ENCODE data around the gene FBH1.

DNA sequence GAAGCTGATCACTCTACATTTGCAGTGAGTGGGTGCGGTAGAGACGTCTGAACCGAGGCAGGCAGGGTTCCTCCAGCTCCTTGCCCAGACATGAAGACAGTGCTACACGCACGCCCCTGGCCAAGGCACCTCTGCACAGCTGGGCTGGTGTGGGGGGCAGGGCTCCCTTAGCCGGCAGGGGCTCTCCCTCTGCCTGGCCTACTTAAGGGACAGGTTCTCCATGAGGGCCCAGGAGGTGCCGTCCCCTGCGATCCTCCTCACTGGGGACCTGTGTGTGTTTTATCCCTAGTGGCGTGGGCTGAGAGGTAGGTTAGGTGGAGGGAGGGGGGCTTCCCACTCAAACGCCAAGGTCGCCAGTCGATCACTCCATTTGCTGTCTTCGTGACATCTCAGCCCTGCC lies 52.0 kb downstream of the FBH1 start:
- TF ChIP-seq, protein P1, sequence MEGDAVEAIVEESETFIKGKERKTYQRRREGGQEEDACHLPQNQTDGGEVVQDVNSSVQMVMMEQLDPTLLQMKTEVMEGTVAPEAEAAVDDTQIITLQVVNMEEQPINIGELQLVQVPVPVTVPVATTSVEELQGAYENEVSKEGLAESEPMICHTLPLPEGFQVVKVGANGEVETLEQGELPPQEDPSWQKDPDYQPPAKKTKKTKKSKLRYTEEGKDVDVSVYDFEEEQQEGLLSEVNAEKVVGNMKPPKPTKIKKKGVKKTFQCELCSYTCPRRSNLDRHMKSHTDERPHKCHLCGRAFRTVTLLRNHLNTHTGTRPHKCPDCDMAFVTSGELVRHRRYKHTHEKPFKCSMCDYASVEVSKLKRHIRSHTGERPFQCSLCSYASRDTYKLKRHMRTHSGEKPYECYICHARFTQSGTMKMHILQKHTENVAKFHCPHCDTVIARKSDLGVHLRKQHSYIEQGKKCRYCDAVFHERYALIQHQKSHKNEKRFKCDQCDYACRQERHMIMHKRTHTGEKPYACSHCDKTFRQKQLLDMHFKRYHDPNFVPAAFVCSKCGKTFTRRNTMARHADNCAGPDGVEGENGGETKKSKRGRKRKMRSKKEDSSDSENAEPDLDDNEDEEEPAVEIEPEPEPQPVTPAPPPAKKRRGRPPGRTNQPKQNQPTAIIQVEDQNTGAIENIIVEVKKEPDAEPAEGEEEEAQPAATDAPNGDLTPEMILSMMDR (IDR thresholded peaks at IDR 0.05; ENCODE audit: borderline replicate concordance, extremely low read depth, low read length, poor library complexity, severe bottlenecking) = no peak
- no peak for TF ChIP-seq EZH2 (IDR thresholded peaks at IDR 0.05; ENCODE audit: borderline replicate concordance, low read depth, low read length, severe bottlenecking)

All from DND-41 (cell line).